Measurements from ENCODE around the gene SSBP4.

SSBP4 gene

DNA sequence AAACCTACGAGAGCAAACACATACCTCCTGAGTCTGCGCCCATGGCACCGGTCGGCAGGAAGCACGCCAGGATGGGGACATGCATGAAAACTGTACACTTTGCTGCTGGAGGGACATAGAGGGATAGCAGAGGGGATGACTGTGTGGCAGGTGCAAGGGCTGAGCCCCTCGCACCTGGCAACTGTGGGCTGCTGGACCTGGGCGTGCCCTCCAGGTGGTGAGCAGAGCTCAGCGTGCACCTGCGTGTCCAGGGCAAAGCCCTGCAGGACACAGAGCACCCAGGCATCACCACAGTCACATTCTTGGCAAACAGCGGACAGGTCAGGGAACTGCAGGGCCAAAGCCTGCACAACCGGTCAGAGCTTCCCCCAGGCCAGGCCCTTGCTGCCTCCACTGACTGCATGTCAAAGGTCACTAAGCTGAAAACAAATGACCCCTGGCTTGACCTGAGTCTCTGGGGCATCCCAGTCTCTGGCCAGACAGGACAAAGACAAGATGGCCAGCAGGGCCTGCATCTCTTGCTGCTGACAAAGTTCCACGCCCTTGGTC is 27.7 kb downstream of the SSBP4 start:
- TF ChIP-seq POLR2A (IDR thresholded peaks at IDR 0.05; ENCODE audit: low read depth, low read length) = no peak
- DNase-seq (ENCODE audit: insufficient read length, low spot score) (no peak), FAIRE-seq (no peak)

GRCh38 chr19:18449552-18449951 is 30.4 kb downstream of the SSBP4 start:
- TF ChIP-seq POLR2A (IDR thresholded peaks at IDR 0.05; ENCODE audit: low read depth, low read length) = no peak
- no peak for FAIRE-seq
- no peak for DNase-seq (ENCODE audit: insufficient read length, low spot score)

- no peak for DNase-seq (ENCODE audit: insufficient read length, low spot score)
- no peak for TF ChIP-seq POLR2A (IDR thresholded peaks at IDR 0.05; ENCODE audit: low read depth, low read length)
- no peak for FAIRE-seq
Measured at GRCh38 chr19:18450021-18450930, 31.1 kb downstream of the SSBP4 start.

DNA sequence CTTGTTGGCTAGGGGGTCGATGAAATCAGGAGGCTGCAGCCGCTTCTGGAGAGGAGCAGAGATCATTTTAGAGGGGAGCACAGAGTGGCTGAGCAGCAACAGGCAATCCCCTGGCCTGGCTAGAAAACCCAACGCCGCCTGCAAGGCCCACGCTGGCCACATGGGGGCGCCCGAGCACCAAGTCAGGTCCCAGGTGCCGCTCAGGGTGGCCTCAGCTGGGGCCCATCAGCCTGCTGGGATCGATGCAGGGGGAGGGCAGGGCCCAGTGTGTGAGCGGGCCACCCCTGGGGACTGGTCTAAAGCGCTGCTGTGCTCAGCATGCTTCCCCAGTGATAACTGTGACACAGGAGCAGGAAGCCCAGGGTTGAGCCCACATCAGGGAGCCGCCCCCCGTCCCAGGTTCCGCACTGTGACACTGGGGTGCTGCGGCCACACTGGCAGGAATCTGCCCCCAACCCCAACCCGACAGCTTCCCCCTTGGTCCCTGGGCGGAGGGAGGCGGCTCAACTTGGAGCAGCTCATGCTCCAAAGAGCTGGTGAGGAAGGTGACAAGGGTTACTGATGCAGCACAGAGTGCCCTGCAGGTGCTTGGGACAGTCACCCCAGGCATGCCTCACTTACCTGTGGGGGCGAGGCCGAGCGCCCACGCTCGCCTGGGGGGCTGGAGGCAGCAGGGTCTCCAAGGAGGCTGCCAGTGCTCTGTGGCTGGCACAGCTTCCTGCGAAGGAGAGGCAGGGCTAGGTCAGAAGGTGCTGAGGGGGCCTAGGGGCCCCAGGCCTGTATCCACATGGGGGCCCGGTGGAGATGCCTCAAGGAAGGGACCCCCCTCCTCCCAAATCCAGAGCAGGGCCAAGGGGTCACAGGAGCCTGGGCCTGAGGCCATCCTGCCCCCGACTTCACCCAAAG is 32.0 kb downstream of the SSBP4 start:
- no peak for TF ChIP-seq POLR2A (IDR thresholded peaks at IDR 0.05; ENCODE audit: low read depth, low read length)
- DNase-seq (ENCODE audit: insufficient read length, low spot score) = peak; percentile 84
- no peak for FAIRE-seq

DNA sequence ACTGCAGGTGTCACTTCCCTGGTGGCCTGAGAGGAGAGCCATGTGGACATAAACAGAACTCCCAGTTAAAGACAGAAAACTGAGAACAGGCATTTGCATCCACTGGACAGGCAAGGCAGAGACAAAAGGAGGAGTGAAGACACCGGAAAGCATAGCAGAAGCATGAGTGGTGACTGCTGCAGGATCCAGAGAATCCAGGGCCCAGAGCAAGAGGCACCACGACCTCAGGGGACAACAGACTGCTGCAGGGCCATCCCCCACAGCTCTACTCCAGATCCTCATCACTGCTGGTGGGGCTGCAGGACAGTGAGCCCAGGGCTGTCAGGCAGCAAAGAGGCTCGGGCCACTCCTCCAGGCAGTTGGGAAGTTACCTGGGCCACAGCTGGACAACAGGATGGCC is 33.2 kb downstream of the SSBP4 start:
- no peak for FAIRE-seq

GRCh38 chr19:18453269-18454024 is 34.2 kb downstream of the SSBP4 start:
- TF ChIP-seq POLR2A (IDR thresholded peaks at IDR 0.05; ENCODE audit: low read depth, low read length) = no peak
- DNase-seq (ENCODE audit: insufficient read length, low spot score) = no peak
- FAIRE-seq = no peak

More for the DNA sequence above, 33.2 kb downstream of the SSBP4 start:
- no peak for DNase-seq (ENCODE audit: insufficient read length, low spot score)
- no peak for TF ChIP-seq POLR2A (IDR thresholded peaks at IDR 0.05; ENCODE audit: low read depth, low read length)

- no peak for TF ChIP-seq POLR2A (IDR thresholded peaks at IDR 0.05; ENCODE audit: low read depth, low read length)
- FAIRE-seq = no peak
- DNase-seq (ENCODE audit: insufficient read length, low spot score) = no peak
Measured at GRCh38 chr19:18456279-18456678, 37.1 kb downstream of the SSBP4 start.

- no peak for FAIRE-seq
- TF ChIP-seq POLR2A (IDR thresholded peaks at IDR 0.05; ENCODE audit: low read depth, low read length) = no peak
- DNase-seq (ENCODE audit: insufficient read length, low spot score) = no peak
Measured at GRCh38 chr19:18456974-18457373, 37.8 kb downstream of the SSBP4 start.

DNA sequence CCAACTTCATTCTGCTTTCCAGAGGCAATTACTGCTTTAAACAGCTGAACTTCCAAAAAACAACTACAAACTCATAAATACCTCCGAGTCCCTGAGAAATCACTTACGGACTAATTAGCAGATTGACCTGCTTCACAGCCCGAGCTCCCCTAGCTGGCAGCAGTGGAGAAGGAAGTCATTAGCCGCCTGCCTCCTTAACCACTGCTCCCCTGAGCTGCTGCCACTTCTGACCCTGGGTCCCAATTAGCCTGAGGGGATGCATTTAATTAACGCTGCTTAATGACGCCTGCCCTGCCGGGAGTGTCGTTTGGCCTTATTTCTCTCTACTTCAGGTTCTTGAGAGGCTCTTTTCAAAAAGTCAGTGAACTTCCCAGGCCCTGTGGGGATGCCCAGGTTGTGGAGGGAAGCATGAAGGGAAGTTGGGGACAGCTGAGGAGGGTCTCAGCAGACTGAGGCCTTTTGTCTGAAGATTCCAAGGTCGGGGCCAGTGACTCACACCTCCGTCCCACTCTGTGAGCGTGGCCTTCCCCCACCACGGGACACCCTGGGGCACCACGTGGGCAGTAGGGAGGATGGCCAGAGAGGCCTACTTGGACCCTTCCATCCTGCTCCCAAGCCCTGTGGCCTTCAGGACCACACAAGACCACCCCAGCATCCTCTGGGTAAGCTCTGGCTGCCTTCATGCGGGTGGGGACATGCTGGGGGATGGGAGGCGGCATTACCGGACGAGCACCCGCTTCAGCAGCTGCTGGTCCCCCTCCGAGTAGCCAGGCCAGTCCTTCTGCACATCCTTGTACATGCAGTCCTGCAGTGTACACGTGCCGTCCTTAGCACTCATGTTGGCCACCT is 38.5 kb downstream of the SSBP4 start:
- no peak for DNase-seq (ENCODE audit: insufficient read length, low spot score)
- FAIRE-seq = no peak
- TF ChIP-seq POLR2A (IDR thresholded peaks at IDR 0.05; ENCODE audit: low read depth, low read length) = no peak

GRCh38 chr19:18460900-18461299 is 41.7 kb downstream of the SSBP4 start:
- no peak for FAIRE-seq
- DNase-seq (ENCODE audit: insufficient read length, low spot score) = no peak
- no peak for TF ChIP-seq POLR2A (IDR thresholded peaks at IDR 0.05; ENCODE audit: low read depth, low read length)

- FAIRE-seq (no peak), DNase-seq (ENCODE audit: insufficient read length, low spot score) (no peak)
- no peak for TF ChIP-seq POLR2A (IDR thresholded peaks at IDR 0.05; ENCODE audit: low read depth, low read length)
Measured at GRCh38 chr19:18461471-18461870, 42.3 kb downstream of the SSBP4 start.

DNA sequence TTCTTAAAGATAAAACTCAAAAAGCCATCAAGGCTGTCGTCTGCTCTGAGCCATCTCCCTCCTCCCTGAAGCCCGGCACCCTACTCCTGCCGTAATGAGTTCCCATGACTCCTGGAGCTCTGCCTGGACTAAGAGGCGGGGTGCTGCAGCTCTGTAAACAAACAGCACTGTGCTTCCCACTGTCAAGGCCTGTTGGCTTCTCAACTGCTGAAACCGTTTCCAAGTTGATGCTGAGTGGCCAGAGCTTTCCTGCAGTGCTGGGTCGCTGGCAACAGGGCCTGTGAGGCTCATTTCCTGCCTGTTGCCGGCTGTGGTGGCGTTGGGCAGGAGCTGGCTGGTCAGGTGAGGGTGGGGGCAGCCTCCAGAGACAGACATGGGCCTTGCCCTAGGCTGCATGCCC is 45.4 kb downstream of the SSBP4 start:
- FAIRE-seq (peak; percentile 55), DNase-seq (ENCODE audit: insufficient read length, low spot score) (peak; percentile 81)
- TF ChIP-seq POLR2A (IDR thresholded peaks at IDR 0.05; ENCODE audit: low read depth, low read length) = no peak

Data from H54 (cell line).